Diencephalon (tissue), 1 donor: ENCODE measurements around the gene CPN2. TPM values are rescaled to one million over a fixed set of nuclear protein-coding genes. Genes with fewer than 3 reads are reported as not detected.

Experiments used
- total RNA-seq: library from RNA; depleted of rRNA; stranded (reverse); fragments of >200 nt; gene quantifications from one replicate; pipeline ENCODE4 v1.2.3, GENCODE V29; 2014

The CPN2 gene
- total RNA-seq: not detected

GRCh38 chr3:194351080-194351672 lies at the start of gene CPN2:
CPN2 (minus strand) TSS chr3:194351328; CDS start chr3:194342702, 8,626 bp downstream.

DNA sequence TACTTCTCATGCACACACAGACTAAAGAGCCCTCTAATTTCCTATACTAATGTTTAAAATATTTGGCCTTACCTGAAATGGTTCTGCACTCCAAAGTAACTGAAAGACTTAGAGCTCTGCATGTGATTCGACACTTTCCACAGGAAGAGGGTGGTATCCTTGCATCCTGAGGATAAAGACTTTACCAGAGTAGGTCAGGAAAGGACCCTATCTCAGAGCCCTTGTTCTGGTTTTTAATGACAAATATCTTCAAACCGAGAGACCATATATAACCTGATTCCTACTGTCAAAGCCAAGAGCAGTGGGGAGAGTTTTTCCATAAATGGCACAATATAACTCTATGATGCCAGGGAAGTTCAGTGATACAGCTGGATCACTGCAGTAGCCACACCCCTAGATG lies 48.0 kb upstream of the CPN2 start, which contains the start of gene GP5:
Gene GP5 (minus strand): TSS at position 101 of the 400 bp plus-strand sequence. CDS start 984 bp downstream, outside the sequence.

GRCh38 chr3:194369522-194370279 lies 18.6 kb upstream of the CPN2 start, which contains the start of gene LRRC15:
LRRC15 (minus strand) TSS chr3:194369743; CDS start chr3:194361043, 8,700 bp downstream.

Other genes starting within 250 kb of the CPN2 start
- gene HES1, start 215.2 kb downstream of the CPN2 start, total RNA-seq: 23.1 TPM
- gene LRRC15, start 18.4 kb upstream of the CPN2 start, total RNA-seq: not detected
- under 0.01 TPM for gene GP5, start 47.9 kb upstream of the CPN2 start, total RNA-seq
- 120 TPM for gene ATP13A3, start 135.7 kb upstream of the CPN2 start, total RNA-seq